H1 (cell line): ENCODE data around the gene VWA3B. TPM values are rescaled to one million over a fixed set of nuclear protein-coding genes. Genes with fewer than 3 reads are reported as not detected.

Source experiments
- CTCF ChIA-PET: fragments of 300-600 bp; sonication (Branson Sonifier 250); formaldehyde crosslinking; loops from one replicate; lab custom pipeline; 2021; ENCODE audit not compliant: partially characterized antibody; lab: Charles Lee
- POLR2A ChIA-PET: fragments of 300-600 bp; sonication (Branson Sonifier 250); formaldehyde crosslinking; loops from one replicate; lab custom pipeline; 2021; ENCODE audit warnings: inconsistent platforms; ENCODE audit not compliant: partially characterized antibody; lab: Charles Lee
- DNase-seq, 2 experiments: peaks; one replicate each; pipeline versions ENCODE4 v3.0.0 to v3.0.0-alpha.2; 2010 to 2022; ENCODE audit warnings: low spot score in 2 of 2, low read depth in 1 of 2, mixed read lengths in 1 of 2
- FAIRE-seq: peaks from 2 replicates; lab custom pipeline; 2011; peaks lifted over from hg19 to GRCh38; lab: Jason Lieb, UNC
- H2AFZ ChIP-seq: 2 replicates; pipeline ENCODE4 v1.8.1; 2012; ENCODE audit warnings: low read length, inconsistent platforms
- H2AK5ac ChIP-seq: 2 replicates; pipeline ENCODE4 v1.6.1; 2013; ENCODE audit warnings: low read depth, low read length
- H2BK120ac ChIP-seq: replicated peaks from 2 replicates; pipeline ENCODE3; 2013; ENCODE audit warnings: low read depth, low read length, inconsistent platforms
- H2BK12ac ChIP-seq: 2 replicates; pipeline ENCODE4 v1.6.1; 2013; ENCODE audit warnings: low read depth, low read length
- H2BK15ac ChIP-seq: 2 replicates; pipeline ENCODE4 v1.6.1; 2013; ENCODE audit warnings: low read length
- H2BK20ac ChIP-seq: 2 replicates; pipeline ENCODE4 v1.6.1; 2013; ENCODE audit warnings: low read length
- H2BK5ac ChIP-seq: 2 replicates; pipeline ENCODE4 v1.6.1; 2013; ENCODE audit warnings: low read depth, low read length
- H3K14ac ChIP-seq: 2 replicates; pipeline ENCODE4 v1.6.1; 2013; ENCODE audit warnings: inconsistent platforms; ENCODE audit not compliant: insufficient read length
- H3K18ac ChIP-seq: 2 replicates; pipeline ENCODE4 v1.6.1; 2013; ENCODE audit warnings: low read length; ENCODE audit errors: extremely low read depth
- H3K23ac ChIP-seq: 2 replicates; pipeline ENCODE4 v1.6.1; 2013; ENCODE audit warnings: inconsistent platforms; ENCODE audit not compliant: insufficient read length
- H3K23me2 ChIP-seq: 2 replicates; pipeline ENCODE4 v1.6.1; 2013; ENCODE audit warnings: low read depth, low read length
- H3K27ac ChIP-seq: 2 replicates; pipeline ENCODE4 v1.6.1; 2011; ENCODE audit warnings: low read depth, low read length, inconsistent platforms
- H3K27me3 ChIP-seq, 4 experiments: replicated peaks in 1 of 4; 1 replicate in 1 of 4; 2 replicates in 3 of 4; pipeline versions ENCODE4 v1.6.1 to v1.8.1; 2011 to 2013; ENCODE audit warnings: low read length in 3 of 4, mild to moderate bottlenecking in 3 of 4, inconsistent platforms in 2 of 4, mixed read lengths in 2 of 4, moderate library complexity in 1 of 4; ENCODE audit not compliant: control insufficient read depth in 3 of 4, insufficient read depth in 3 of 4; ENCODE audit errors: extremely low read depth in 1 of 4
- H3K36me3 ChIP-seq, 4 experiments: 2 replicates each; pipeline versions ENCODE4 v1.6.1 to v1.8.1; 2011 to 2013; ENCODE audit warnings: mild to moderate bottlenecking in 4 of 4, low read length in 3 of 4, moderate library complexity in 2 of 4, control low read depth in 1 of 4, inconsistent platforms in 1 of 4; ENCODE audit not compliant: insufficient read depth in 4 of 4, control insufficient read depth in 2 of 4
- H3K4ac ChIP-seq: replicated peaks from 2 replicates; pipeline ENCODE3; 2013; ENCODE audit warnings: low read length, low read depth, mixed read lengths, inconsistent platforms; ENCODE audit not compliant: insufficient read length
- H3K4me1 ChIP-seq, 4 experiments: replicated peaks in 1 of 4; 1 replicate in 1 of 4; 2 replicates in 3 of 4; pipeline versions ENCODE4 v1.6.1 to v1.8.1; 2011 to 2013; ENCODE audit warnings: low read length in 3 of 4, inconsistent platforms in 2 of 4, mixed read lengths in 1 of 4; ENCODE audit not compliant: insufficient read depth in 4 of 4, control insufficient read depth in 3 of 4
- H3K4me2 ChIP-seq, 2 experiments: 2 replicates each; pipeline versions ENCODE4 v1.6.1 to v1.8.1; 2011 to 2013; ENCODE audit warnings: low read depth in 2 of 2, low read length in 2 of 2, control low read depth in 1 of 2, inconsistent platforms in 1 of 2, mild to moderate bottlenecking in 1 of 2; ENCODE audit not compliant: insufficient read depth in 1 of 2
- H3K4me3 ChIP-seq, 4 experiments: fragments of 200-600, 300-600 bp in 1 of 4; sonication (generic), shearing (Covaris generic), sonication (Bioruptor Twin) in 1 of 4; 2 replicates each; pipeline versions ENCODE4 v1.5.1 to v1.8.1; 2011 to 2016; ENCODE audit warnings: low read length in 4 of 4, low read depth in 3 of 4, control low read depth in 2 of 4, inconsistent platforms in 2 of 4, mild to moderate bottlenecking in 2 of 4, mixed read lengths in 1 of 4, moderate library complexity in 1 of 4; ENCODE audit not compliant: insufficient read depth in 2 of 4; ENCODE audit errors: extremely low read depth in 1 of 4
- H3K56ac ChIP-seq: replicated peaks from 2 replicates; pipeline ENCODE3; 2013; ENCODE audit warnings: low read depth, mild to moderate bottlenecking, mixed read lengths, low read length, inconsistent platforms; ENCODE audit not compliant: insufficient read length
- H3K79me1 ChIP-seq: 2 replicates; pipeline ENCODE4 v1.6.1; 2013; ENCODE audit warnings: low read depth, low read length, control low read depth
- H3K79me2 ChIP-seq, 2 experiments: 2 replicates each; pipeline versions ENCODE4 v1.6.1 to v1.8.1; 2012 to 2013; ENCODE audit warnings: low read length in 2 of 2, mild to moderate bottlenecking in 2 of 2, inconsistent platforms in 1 of 2; ENCODE audit not compliant: insufficient read depth in 2 of 2, control insufficient read depth in 1 of 2
- H3K9ac ChIP-seq, 4 experiments: replicated peaks in 1 of 4; 1 replicate in 1 of 4; 2 replicates in 3 of 4; pipeline versions ENCODE4 v1.6.1 to v1.8.1; 2011 to 2013; ENCODE audit warnings: low read depth in 3 of 4, low read length in 3 of 4, control low read depth in 2 of 4, mild to moderate bottlenecking in 2 of 4, moderate library complexity in 2 of 4, inconsistent platforms in 1 of 4; ENCODE audit errors: extremely low read depth in 1 of 4
- H3K9me3 ChIP-seq, 2 experiments: 2 replicates each; pipeline versions ENCODE4 v1.6.1 to v1.8.1; 2012 to 2013; ENCODE audit warnings: mild to moderate bottlenecking in 2 of 2, moderate library complexity in 2 of 2, control low read depth in 1 of 2, inconsistent platforms in 1 of 2, low read depth in 1 of 2, low read length in 1 of 2, mixed read lengths in 1 of 2; ENCODE audit not compliant: insufficient read depth in 2 of 2
- H4K20me1 ChIP-seq, 2 experiments: replicated peaks in 1 of 2; 2 replicates each; pipeline versions ENCODE3 to v1.8.1; 2011 to 2013; ENCODE audit warnings: inconsistent platforms in 2 of 2, low read length in 2 of 2, mild to moderate bottlenecking in 1 of 2; ENCODE audit not compliant: insufficient read depth in 2 of 2, control insufficient read depth in 1 of 2
- H4K5ac ChIP-seq: 2 replicates; pipeline ENCODE4 v1.6.1; 2013; ENCODE audit warnings: low read length, low read depth, mixed read lengths, inconsistent platforms; ENCODE audit not compliant: insufficient read length
- H4K8ac ChIP-seq: 2 replicates; pipeline ENCODE4 v1.8.0; 2013; ENCODE audit warnings: mild to moderate bottlenecking, moderate library complexity, low read length, inconsistent platforms; ENCODE audit not compliant: insufficient read depth; ENCODE audit errors: extremely low read depth
- H4K91ac ChIP-seq: replicated peaks from 2 replicates; pipeline ENCODE3; 2013; ENCODE audit warnings: low read length, mixed read lengths, inconsistent platforms; ENCODE audit not compliant: insufficient read length
- JUND ChIP-seq: IDR thresholded peaks from 2 replicates; pipeline ENCODE4 v1.6.1; 2011; ENCODE audit warnings: mild to moderate bottlenecking, improper control_type of control experiment, low read length
- MAFK ChIP-seq: IDR thresholded peaks from 2 replicates; pipeline ENCODE4 v1.6.1; 2012; ENCODE audit warnings: low read depth, mild to moderate bottlenecking, improper control_type of control experiment, low read length
- ZNF274 ChIP-seq: IDR thresholded peaks from 2 replicates; pipeline ENCODE4 v1.7.0; 2012; ENCODE audit warnings: low read length, borderline replicate concordance; ENCODE audit errors: extremely low read depth
- WGBS, 2 experiments: shearing (Covaris generic) in 1 of 2; methylation state at CpG; one replicate each; pipeline versions ENCODE4 v1.1.6 to v1.1.7; 2013 to 2015; ENCODE audit warnings: low lambda C conversion rate in 2 of 2, mixed read lengths in 2 of 2, inconsistent platforms in 1 of 2, low coverage in 1 of 2, missing lambda C conversion rate in 1 of 2; ENCODE audit not compliant: insufficient replicate concordance in 2 of 2, insufficient coverage in 1 of 2, insufficient read length in 1 of 2; ENCODE audit errors: extremely low coverage in 1 of 2, missing lambda C conversion rate in 1 of 2; 5-methylcytosine and 5-hydroxymethylcytosine counted together
- polyA plus RNA-seq, 7 experiments: library from polyadenylated mRNA; depleted of rRNA in 3 of 7; stranded (reverse) in 5 of 7; unstranded in 2 of 7; fragments of >200 nt in 5 of 7; fragments of 200-250 nt in 2 of 7; gene quantifications; 1 replicate in 5 of 7; 2 replicates in 1 of 7; 4 replicates in 1 of 7; pipeline versions ENCODE4 v1.2.1 to v1.2.3, GENCODE V29; 2011 to 2013; ENCODE audit warnings: missing spikeins in 2 of 7, mixed read lengths in 2 of 7
- total RNA-seq: library from RNA; stranded (reverse); fragmentation: NEBNext Ultra II Directional; extraction: Animal tissue kit (Norgen Biotek cat#: 25700); gene quantifications from 2 replicates; pipeline ENCODE4 v1.2.1, GENCODE V29; 2021

VWA3B gene
- total and polyA plus RNA-seq, 2 of the 8 experiments (the other 6 are each of a cell fraction or from before 2014, with no cell fraction given): not detected

- no peak overlapping the region for H2BK5ac ChIP-seq
- no peak for FAIRE-seq
- DNase-seq: no peak
- H3K27ac ChIP-seq: no peak overlapping the region
- H3K27me3 ChIP-seq: no peaks in the 10 kb centered on the region; a peak in 1 of 7 replicates
- H3K4ac ChIP-seq: no peak overlapping the region
- no peaks in the 10 kb centered on the region for H3K79me1 ChIP-seq
- no peak overlapping the region for H3K14ac ChIP-seq
- H3K79me2 ChIP-seq: no peaks in the 10 kb centered on the region
- H2BK15ac ChIP-seq: no peak overlapping the region
- H3K36me3 ChIP-seq: no peaks in the 10 kb centered on the region
- no peak overlapping the region for H4K5ac ChIP-seq
- H2BK12ac ChIP-seq: no peak overlapping the region
- no peak overlapping the region for H4K91ac ChIP-seq
- no peak overlapping the region for H3K18ac ChIP-seq
- H2AK5ac ChIP-seq: no peak overlapping the region
- H3K23me2 ChIP-seq: no peaks in the 10 kb centered on the region; the same call in 1 of the 2 replicates
- H3K23ac ChIP-seq: no peak overlapping the region
- no peak overlapping the region for H3K4me2 ChIP-seq
- H3K4me3 ChIP-seq: no peak overlapping the region
- H2BK120ac ChIP-seq: no peak overlapping the region
- no peak overlapping the region for H3K9ac ChIP-seq
- no peak for TF ChIP-seq MAFK
- TF ChIP-seq JUND: no peak
- TF ChIP-seq ZNF274: no peak
- no peak overlapping the region for H2AFZ ChIP-seq
- ChIA-PET POLR2A (no interaction called here), CTCF (interaction anchor here (0.8 to 1.1 kb wide), 2 partner anchors 9 to 75 kb away, joined by 3 read pairs; no protein-coding TSS in a partner anchor)
- no peak overlapping the region for H2BK20ac ChIP-seq
- 50% methylated on average over 2 of the region's 2 CpGs; no CpG with 5 or more reads in 1 of the 2 experiments for WGBS, 2 experiments
- no peak overlapping the region for H3K56ac ChIP-seq
- no peaks in the 10 kb centered on the region for H4K20me1 ChIP-seq
- no peaks in the 10 kb centered on the region for H3K9me3 ChIP-seq
- no peak overlapping the region for H4K8ac ChIP-seq
- H3K4me1 ChIP-seq: no peaks in the 10 kb centered on the region
Observed at GRCh38 chr2:98177286-98177685, 90.3 kb downstream of the VWA3B start.
